Right lobe of liver (tissue), 6 donors: Measurements from ENCODE around the gene SUCNR1. TPM values are rescaled to one million over a fixed set of nuclear protein-coding genes. Genes with fewer than 3 reads are reported as not detected.
"Not testable (repeated sequence)": the region's sequence is repeated elsewhere in the genome, so short reads cannot be mapped to it uniquely, and the experiment has no call there.

Experiments used
- ATAC-seq, 4 donors: fragments of 200-7000 bp; cut with Tn5 transposase; one replicate each; pipeline ENCODE4 v1.9.1; 2020; ENCODE audit warnings: mild to moderate bottlenecking in 4 of 4, moderate library complexity in 4 of 4
- DNase-seq, 3 donors: peaks; one replicate each; pipeline ENCODE4 v3.0.0-alpha.2; 2020
- H3K27ac ChIP-seq, 3 donors: fragments of 200-600 bp; one replicate each; pipeline ENCODE4 v1.8.0; 2022
- H3K27me3 ChIP-seq, 2 donors: fragments of 200-600 bp; one replicate each; pipeline ENCODE4 v1.8.0; 2022
- H3K36me3 ChIP-seq, 4 donors: fragments of 200-600 bp; sonication (generic) in 1 of 4; one replicate each; pipeline versions ENCODE4 v1.5.1 to v1.8.0; 2017 to 2022; ENCODE audit warnings: control low read depth in 1 of 4
- H3K4me1 ChIP-seq, 4 donors: fragments of 200-600 bp; sonication (generic) in 1 of 4; one replicate each; pipeline versions ENCODE4 v1.5.1 to v1.8.0; 2017 to 2022; ENCODE audit warnings: control low read depth in 1 of 4
- H3K4me3 ChIP-seq, 3 donors: fragments of 200-600 bp; one replicate each; pipeline ENCODE4 v1.8.0; 2022
- H3K9me3 ChIP-seq, 4 donors: fragments of 200-600 bp; sonication (generic) in 1 of 4; one replicate each; pipeline versions ENCODE4 v1.5.1 to v1.8.0; 2017 to 2022; ENCODE audit warnings: control low read depth in 1 of 4
- CTCF ChIP-seq, 4 donors: fragments of 200-600 bp in 3 of 4; fragments of 450-650 bp in 1 of 4; IDR thresholded peaks; one replicate each; pipeline versions ENCODE4 v1.5.1 to v1.8.0; 2016 to 2022; ENCODE audit warnings: antibody characterized with exemption in 4 of 4, mild to moderate bottlenecking in 2 of 4
- POLR2A ChIP-seq: fragments of 450-650 bp; IDR thresholded peaks from one replicate; pipeline ENCODE4 v1.6.1; 2017; ENCODE audit warnings: antibody characterized with exemption, mild to moderate bottlenecking
- WGBS: methylation state at CpG from one replicate; pipeline ENCODE4 v1.1.6; 2018; ENCODE audit warnings: low coverage, low lambda C conversion rate; ENCODE audit not compliant: insufficient coverage; ENCODE audit errors: missing lambda C conversion rate; 5-methylcytosine and 5-hydroxymethylcytosine counted together
- intact Hi-C, 2 donors: fragments of 100-400 bp; cut with DNase I; formaldehyde crosslinking; loops; one replicate each; pipeline versions ENCODE4 v1.11.2 to v1.14.1; 2022
- total RNA-seq, 6 experiments: library from RNA; depleted of rRNA in 2 of 6; stranded (reverse); fragments of >200 nt in 2 of 6; fragmentation: NEBNext Ultra II Directional in 3 of 6; extraction: Animal tissue kit (Norgen Biotek cat#: 25700) in 3 of 6; gene quantifications; one replicate each; pipeline versions ENCODE4 v1.1.0 to v1.2.4, GENCODE V29; 2016 to 2023
- donor health status: DM: no; HTN: yes; CAD: no.
- donor health status: DM: no; HTN: no; CAD: no.
- donor health status: DM: no; HTN: no; CAD: no.
- donor health status: DM: no; HTN: yes; CAD: no.
- donor health status: DM: no; HTN: yes; CAD: no.

Gene SUCNR1
- total RNA-seq, 6 experiments from 2014 or later = 1.7 to 3.2 (median 2.4) TPM

DNA sequence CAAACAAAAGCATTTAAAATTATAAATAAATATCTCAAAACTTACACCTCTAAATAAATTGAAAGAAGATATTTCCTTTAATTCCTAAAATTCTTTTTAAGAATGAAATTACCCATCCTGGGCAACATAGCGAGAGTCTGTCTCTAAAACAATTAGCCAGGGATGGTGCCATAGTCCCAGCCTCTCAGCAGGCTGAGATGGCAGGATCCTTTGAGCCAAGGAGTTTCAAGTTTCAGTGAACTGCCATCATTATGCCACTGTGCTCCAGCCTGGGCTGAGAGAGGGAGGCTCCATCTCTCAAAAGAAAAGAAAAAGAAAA, 34.2 kb upstream of the SUCNR1 start:
- TF ChIP-seq CTCF (IDR thresholded peaks at IDR 0.05) (no peak), POLR2A (no peak)
- ATAC-seq (no peak), DNase-seq (no peak)
- 46% methylated on average over 1 of the region's 1 CpG for WGBS
- Histone ChIP-seq H3K27ac (no peak overlapping the region), H3K36me3 (no peaks in the 10 kb centered on the region), H3K4me3 (no peak overlapping the region), H3K4me1 (peaks cover 0 to 24% (median 5%) of the 10 kb centered on the region in 4 donors), H3K9me3 (no peaks in the 10 kb centered on the region), H3K27me3 (no peaks in the 10 kb centered on the region)
- intact Hi-C loops = no loop called here

DNA sequence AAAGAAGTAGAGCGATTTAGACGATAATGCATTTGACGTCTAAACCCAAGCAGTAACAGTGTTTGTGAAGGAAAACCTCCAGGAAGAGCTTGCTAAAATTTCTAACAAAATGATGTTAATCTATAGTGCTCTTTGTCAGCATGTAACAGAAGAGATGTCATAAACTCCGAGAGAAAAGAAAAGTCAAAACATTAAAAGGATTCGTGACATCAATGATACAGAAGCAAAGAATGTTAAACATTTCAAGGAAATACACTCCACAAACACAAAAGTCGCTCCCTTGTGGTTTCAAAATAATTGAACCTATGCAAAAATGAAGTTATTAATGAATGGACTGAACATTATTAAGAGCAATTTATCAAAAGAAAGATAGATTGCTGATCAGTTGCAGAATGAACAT, 31.6 kb upstream of the SUCNR1 start:
- Histone ChIP-seq H3K4me3 (no peak overlapping the region), H3K4me1 (peaks cover 0 to 29% (median 3%) of the 10 kb centered on the region in 4 donors), H3K27ac (no peak overlapping the region), H3K9me3 (no peaks in the 10 kb centered on the region), H3K27me3 (no peaks in the 10 kb centered on the region), H3K36me3 (no peaks in the 10 kb centered on the region)
- WGBS = 85% methylated on average over 6 of the region's 6 CpGs
- intact Hi-C loops = loop anchor here in 1 of 2 donors (10.0 kb wide), 1 partner anchor 397 kb away; no protein-coding TSS in a partner anchor
- no peak for DNase-seq
- no peak for ATAC-seq
- TF ChIP-seq POLR2A = no peak

GRCh38 chr3:151843275-151843674, 30.2 kb upstream of the SUCNR1 start:
- intact Hi-C loops = loop anchor here in 1 of 2 donors (10.0 kb wide), 1 partner anchor 398 kb away; no protein-coding TSS in a partner anchor
- Histone ChIP-seq H3K9me3 (no peaks in the 10 kb centered on the region), H3K27me3 (no peaks in the 10 kb centered on the region), H3K27ac (peak overlapping the region in 1 of 3 donors; percentile 47), H3K4me3 (no peak overlapping the region), H3K36me3 (no peaks in the 10 kb centered on the region), H3K4me1 (peaks cover 0 to 23% (median 1%) of the 10 kb centered on the region in 4 donors)
- TF ChIP-seq POLR2A (no peak), CTCF (IDR thresholded peaks at IDR 0.05) (no peak)
- WGBS = 8% methylated on average over 1 of the region's 1 CpG
- ATAC-seq (peak; percentile 82 to 92 (median 87)), DNase-seq (no peak)

DNA sequence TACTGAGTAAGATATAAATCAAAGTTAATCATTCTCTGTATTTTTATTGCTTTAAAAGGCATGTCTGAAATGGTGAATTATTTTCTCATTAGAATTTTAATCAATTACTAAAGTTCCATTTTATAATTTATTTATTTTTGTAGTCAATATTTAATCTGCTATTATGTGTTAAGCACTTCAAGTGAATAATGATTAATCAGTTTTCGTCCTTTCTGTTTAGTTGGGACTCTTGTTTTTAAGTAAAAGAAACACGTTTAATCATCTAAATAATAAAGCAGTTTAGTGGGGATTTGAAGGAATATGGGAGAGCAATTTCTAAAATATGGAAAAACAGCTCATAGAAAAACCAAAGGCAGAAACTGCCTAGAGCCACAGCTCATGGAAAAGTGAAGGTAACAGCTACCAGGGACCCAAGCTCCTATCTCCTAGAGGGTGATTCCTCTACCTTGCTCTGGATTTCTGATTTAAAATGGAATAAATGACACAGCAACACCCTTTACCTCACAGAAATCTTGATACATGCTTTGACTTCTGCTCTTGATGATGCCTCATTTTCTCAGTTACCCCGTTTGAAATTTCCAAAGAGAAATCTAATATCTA, 28.0 kb upstream of the SUCNR1 start:
- Histone ChIP-seq H3K9me3 (no peaks in the 10 kb centered on the region), H3K4me1 (peaks cover 0 to 23% (median 0%) of the 10 kb centered on the region in 4 donors), H3K4me3 (peak overlapping the region in 1 of 3 donors; percentile 18), H3K27me3 (no peaks in the 10 kb centered on the region), H3K36me3 (no peaks in the 10 kb centered on the region), H3K27ac (peak overlapping the region in 2 of 3 donors; percentile 13 to 48)
- no peak for TF ChIP-seq POLR2A
- TF ChIP-seq CTCF (IDR thresholded peaks at IDR 0.05) = no peak
- no peak for DNase-seq
- 18% methylated on average over 3 of the region's 3 CpGs for WGBS
- peak; percentile 36 to 61 (median 48) for ATAC-seq
- intact Hi-C loops = loop anchor here in 1 of 2 donors (10.0 kb wide), 1 partner anchor 401 kb away; no protein-coding TSS in a partner anchor

DNA sequence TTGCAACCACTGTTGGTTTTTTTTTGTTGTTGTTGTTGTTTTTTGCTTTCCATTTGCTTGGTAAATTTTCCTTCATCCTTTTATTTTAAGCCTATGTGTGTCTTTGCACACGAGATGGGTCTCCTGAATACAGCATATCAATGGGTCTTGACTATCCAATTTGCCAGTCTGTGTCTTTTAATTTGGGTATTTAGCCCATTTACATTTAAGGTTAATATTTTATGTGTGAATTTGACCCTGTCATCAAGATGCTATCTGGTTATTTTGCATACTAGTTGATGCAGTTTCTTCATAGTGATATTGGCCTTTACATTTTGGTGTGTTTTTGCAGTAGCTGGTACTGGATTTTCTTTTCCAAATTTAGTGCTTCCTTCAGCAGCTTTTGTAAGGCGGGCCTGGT, 23.4 kb upstream of the SUCNR1 start:
- ATAC-seq, H3K4me3 ChIP-seq, H3K4me1 ChIP-seq, H3K9me3 ChIP-seq, H3K36me3 ChIP-seq, H3K27ac ChIP-seq, intact Hi-C loops, DNase-seq, H3K27me3 ChIP-seq: not testable (repeated sequence)
- WGBS = 75% methylated on average over 2 of the region's 2 CpGs
